Neural cell (in vitro differentiated cells): ENCODE measurements around the gene E2F1. TPM values are rescaled to one million over a fixed set of nuclear protein-coding genes. Genes with fewer than 3 reads are reported as not detected.

Experiments
- H2AFZ ChIP-seq: fragments of 200-600, 300-800 bp; sonication (generic), shearing (Covaris generic); 2 replicates; pipeline ENCODE4 v1.6.0; 2014; ENCODE audit warnings: low read depth, mild to moderate bottlenecking, antibody characterized with exemption, low read length, moderate library complexity
- H3F3A ChIP-seq: fragments of 200-600 bp; shearing (Covaris generic); 2 replicates; pipeline ENCODE4 v1.6.1; 2016; ENCODE audit warnings: mild to moderate bottlenecking, moderate library complexity, mixed read lengths, antibody characterized with exemption, low read length; ENCODE audit not compliant: insufficient read depth, poor library complexity, severe bottlenecking
- H3K27ac ChIP-seq: fragments of 200-600, 300-800 bp; sonication (generic), shearing (Covaris generic); 2 replicates; pipeline ENCODE4 v1.5.1; 2014; ENCODE audit warnings: mild to moderate bottlenecking, low read length, moderate library complexity
- H3K27me3 ChIP-seq: fragments of 300-800, 200-600 bp; sonication (generic), shearing (Covaris generic); 2 replicates; pipeline ENCODE4 v1.6.0; 2014; ENCODE audit warnings: mild to moderate bottlenecking, low read depth, low read length, moderate library complexity; ENCODE audit not compliant: insufficient read depth
- H3K36me3 ChIP-seq: fragments of 300-800, 200-600 bp; sonication (generic), shearing (Covaris generic); 2 replicates; pipeline ENCODE4 v1.5.1; 2014; ENCODE audit warnings: mild to moderate bottlenecking, antibody characterized with exemption, low read length, moderate library complexity; ENCODE audit not compliant: insufficient read depth
- H3K4me2 ChIP-seq: fragments of 300-800, 200-600 bp; sonication (generic), shearing (Covaris generic); 2 replicates; pipeline ENCODE4 v1.6.0; 2014; ENCODE audit warnings: mild to moderate bottlenecking, low read length
- H3K4me3 ChIP-seq: fragments of 300-800, 200-600 bp; sonication (generic), shearing (Covaris generic); 2 replicates; pipeline ENCODE4 v1.5.1; 2014; ENCODE audit warnings: mild to moderate bottlenecking, low read length, moderate library complexity
- H3K79me2 ChIP-seq: fragments of 200-600 bp; shearing (Covaris generic); replicated peaks from 2 replicates; pipeline ENCODE4 v1.6.0; 2014; ENCODE audit warnings: mild to moderate bottlenecking, low read length, moderate library complexity; ENCODE audit not compliant: insufficient read depth
- H3K9ac ChIP-seq: fragments of 300-800, 200-600 bp; sonication (generic), shearing (Covaris generic); 2 replicates; pipeline ENCODE4 v1.6.1; 2016; ENCODE audit warnings: mild to moderate bottlenecking, low read length, mixed read lengths
- H3K9me2 ChIP-seq: fragments of 200-600 bp; shearing (Covaris generic); 2 replicates; pipeline ENCODE4 v1.6.1; 2016; ENCODE audit warnings: mild to moderate bottlenecking, low read length, mixed read lengths; ENCODE audit not compliant: insufficient read depth
- H3K9me3 ChIP-seq: fragments of 200-600, 300-800 bp; sonication (generic), shearing (Covaris generic); 2 replicates; pipeline ENCODE4 v1.6.1; 2016; ENCODE audit warnings: mild to moderate bottlenecking, mixed run types, low read length, moderate library complexity, mixed read lengths
- H4K20me1 ChIP-seq: fragments of 200-600 bp; shearing (Covaris generic); 2 replicates; pipeline ENCODE4 v1.6.1; 2016; ENCODE audit warnings: mild to moderate bottlenecking, mixed run types; ENCODE audit not compliant: insufficient read depth
- EP300 ChIP-seq: fragments of 450-650 bp; conservative IDR thresholded peaks from 2 replicates; pipeline ENCODE4 v1.6.1; 2014; ENCODE audit warnings: antibody characterized with exemption, mild to moderate bottlenecking, moderate library complexity; ENCODE audit not compliant: poor library complexity, severe bottlenecking
- EZH2 ChIP-seq: fragments of 200-600, 300-800 bp; shearing (Covaris generic), sonication (generic); IDR thresholded peaks from 2 replicates; pipeline ENCODE4 v1.6.1; 2014; ENCODE audit warnings: antibody characterized with exemption, low read length, borderline replicate concordance, mild to moderate bottlenecking; ENCODE audit not compliant: insufficient read depth, poor library complexity, severe bottlenecking
- MXI1 ChIP-seq: fragments of 450-650 bp; conservative IDR thresholded peaks from 2 replicates; pipeline ENCODE4 v1.6.1; 2014; ENCODE audit warnings: antibody characterized with exemption, mild to moderate bottlenecking; ENCODE audit not compliant: poor library complexity, severe bottlenecking
- POLR2AphosphoS5 ChIP-seq: IDR thresholded peaks from 2 replicates; pipeline ENCODE4 v1.6.1; 2012
- RAD21 ChIP-seq: fragments of 450-650 bp; conservative IDR thresholded peaks from 2 replicates; pipeline ENCODE4 v1.6.1; 2014; ENCODE audit warnings: antibody characterized with exemption, mild to moderate bottlenecking, moderate library complexity
- SMC3 ChIP-seq: fragments of 450-650 bp; conservative IDR thresholded peaks from 2 replicates; pipeline ENCODE4 v1.6.1; 2014; ENCODE audit warnings: antibody characterized with exemption, mild to moderate bottlenecking, moderate library complexity; ENCODE audit not compliant: poor library complexity
- TAF1 ChIP-seq: IDR thresholded peaks from 2 replicates; pipeline ENCODE4 v1.6.1; 2012; ENCODE audit warnings: low read depth
- polyA plus RNA-seq: library from polyadenylated mRNA; depleted of rRNA; stranded (reverse); fragments of >200 nt; gene quantifications from 2 replicates; pipeline ENCODE4 v1.2.3, GENCODE V29; 2014
- TF ChIP-seq, protein P1 (sequence below): fragments of 450-650 bp; IDR thresholded peaks from 2 replicates; pipeline ENCODE4 v1.5.1; 2014; ENCODE audit warnings: antibody characterized with exemption, mild to moderate bottlenecking, moderate library complexity; ENCODE audit not compliant: poor library complexity, severe bottlenecking
- TF ChIP-seq, protein P2 (sequence below): IDR thresholded peaks from 2 replicates; pipeline ENCODE4 v1.6.1; 2012; ENCODE audit warnings: borderline replicate concordance

E2F1 gene
- polyA plus RNA-seq, 1 donor from 2014 or later, result 2.3 TPM

DNA sequence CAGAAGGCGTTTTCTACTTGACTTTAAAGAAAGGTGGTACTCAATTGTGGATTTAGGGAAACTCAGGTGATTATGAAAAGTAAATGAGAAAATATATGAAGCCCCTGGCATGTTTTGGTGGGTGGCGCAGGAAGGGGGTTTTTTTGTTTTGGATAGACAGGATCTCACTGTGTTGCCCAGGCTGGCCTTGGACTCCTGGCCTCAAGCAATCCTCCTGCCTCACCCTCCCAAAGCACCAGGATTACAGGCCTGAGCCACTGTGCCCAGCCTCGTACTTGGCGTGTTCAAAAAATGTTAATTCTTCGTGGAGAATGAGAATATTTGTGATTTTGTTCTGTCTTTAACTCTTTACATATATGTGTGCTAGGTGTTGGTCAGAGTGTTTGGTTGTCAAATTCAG lies 56.2 kb downstream of the E2F1 start:
- no peak overlapping the region for H2AFZ ChIP-seq
- H3K36me3 ChIP-seq, result no peaks in the 10 kb centered on the region
- TF ChIP-seq RAD21 (no peak), MXI1 (no peak), EZH2 (no peak), EP300 (no peak)
- H3K9ac ChIP-seq, result no peak overlapping the region
- H3K79me2 ChIP-seq, result no peaks in the 10 kb centered on the region
- no peak overlapping the region for H3K27ac ChIP-seq
- no peak overlapping the region for H3K4me2 ChIP-seq
- no peaks in the 10 kb centered on the region for H3K27me3 ChIP-seq
- no peaks in the 10 kb centered on the region for H3K9me2 ChIP-seq
- H3K9me3 ChIP-seq, result no peaks in the 10 kb centered on the region
- no peaks in the 10 kb centered on the region for H3F3A ChIP-seq
- H4K20me1 ChIP-seq, result no peaks in the 10 kb centered on the region
- H3K4me3 ChIP-seq, result no peak overlapping the region

DNA sequence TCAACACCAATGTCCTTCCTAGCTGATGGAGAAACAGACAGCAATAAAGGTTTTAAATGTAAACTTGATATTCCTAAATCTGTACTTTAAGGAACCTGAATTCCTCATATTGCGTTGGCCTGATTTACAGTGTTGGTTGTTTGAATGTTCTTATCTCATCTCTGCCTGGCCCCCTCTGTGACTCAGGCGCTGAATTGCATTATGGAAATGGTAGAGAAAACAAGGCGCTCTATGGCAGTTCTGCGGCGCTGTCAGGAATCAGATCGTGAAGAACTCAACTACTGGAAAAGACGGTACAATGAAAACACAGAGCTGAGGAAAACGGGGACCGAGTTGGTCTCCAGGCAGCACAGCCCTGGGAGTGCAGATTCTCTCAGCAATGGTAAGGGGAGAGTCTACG lies 56.7 kb downstream of the E2F1 start:
- no peak overlapping the region for H3K27ac ChIP-seq
- no peaks in the 10 kb centered on the region for H3K79me2 ChIP-seq
- no peaks in the 10 kb centered on the region for H3F3A ChIP-seq
- H3K9me3 ChIP-seq, result no peaks in the 10 kb centered on the region
- no peaks in the 10 kb centered on the region for H3K36me3 ChIP-seq
- no peaks in the 10 kb centered on the region for H3K9me2 ChIP-seq
- no peak overlapping the region for H2AFZ ChIP-seq
- no peak for TF ChIP-seq TAF1
- TF ChIP-seq RAD21, result no peak
- no peak for TF ChIP-seq POLR2AphosphoS5
- no peak for TF ChIP-seq EP300
- TF ChIP-seq, protein P1, sequence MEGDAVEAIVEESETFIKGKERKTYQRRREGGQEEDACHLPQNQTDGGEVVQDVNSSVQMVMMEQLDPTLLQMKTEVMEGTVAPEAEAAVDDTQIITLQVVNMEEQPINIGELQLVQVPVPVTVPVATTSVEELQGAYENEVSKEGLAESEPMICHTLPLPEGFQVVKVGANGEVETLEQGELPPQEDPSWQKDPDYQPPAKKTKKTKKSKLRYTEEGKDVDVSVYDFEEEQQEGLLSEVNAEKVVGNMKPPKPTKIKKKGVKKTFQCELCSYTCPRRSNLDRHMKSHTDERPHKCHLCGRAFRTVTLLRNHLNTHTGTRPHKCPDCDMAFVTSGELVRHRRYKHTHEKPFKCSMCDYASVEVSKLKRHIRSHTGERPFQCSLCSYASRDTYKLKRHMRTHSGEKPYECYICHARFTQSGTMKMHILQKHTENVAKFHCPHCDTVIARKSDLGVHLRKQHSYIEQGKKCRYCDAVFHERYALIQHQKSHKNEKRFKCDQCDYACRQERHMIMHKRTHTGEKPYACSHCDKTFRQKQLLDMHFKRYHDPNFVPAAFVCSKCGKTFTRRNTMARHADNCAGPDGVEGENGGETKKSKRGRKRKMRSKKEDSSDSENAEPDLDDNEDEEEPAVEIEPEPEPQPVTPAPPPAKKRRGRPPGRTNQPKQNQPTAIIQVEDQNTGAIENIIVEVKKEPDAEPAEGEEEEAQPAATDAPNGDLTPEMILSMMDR, result no peak
- no peak for TF ChIP-seq SMC3
- TF ChIP-seq, protein P2, sequence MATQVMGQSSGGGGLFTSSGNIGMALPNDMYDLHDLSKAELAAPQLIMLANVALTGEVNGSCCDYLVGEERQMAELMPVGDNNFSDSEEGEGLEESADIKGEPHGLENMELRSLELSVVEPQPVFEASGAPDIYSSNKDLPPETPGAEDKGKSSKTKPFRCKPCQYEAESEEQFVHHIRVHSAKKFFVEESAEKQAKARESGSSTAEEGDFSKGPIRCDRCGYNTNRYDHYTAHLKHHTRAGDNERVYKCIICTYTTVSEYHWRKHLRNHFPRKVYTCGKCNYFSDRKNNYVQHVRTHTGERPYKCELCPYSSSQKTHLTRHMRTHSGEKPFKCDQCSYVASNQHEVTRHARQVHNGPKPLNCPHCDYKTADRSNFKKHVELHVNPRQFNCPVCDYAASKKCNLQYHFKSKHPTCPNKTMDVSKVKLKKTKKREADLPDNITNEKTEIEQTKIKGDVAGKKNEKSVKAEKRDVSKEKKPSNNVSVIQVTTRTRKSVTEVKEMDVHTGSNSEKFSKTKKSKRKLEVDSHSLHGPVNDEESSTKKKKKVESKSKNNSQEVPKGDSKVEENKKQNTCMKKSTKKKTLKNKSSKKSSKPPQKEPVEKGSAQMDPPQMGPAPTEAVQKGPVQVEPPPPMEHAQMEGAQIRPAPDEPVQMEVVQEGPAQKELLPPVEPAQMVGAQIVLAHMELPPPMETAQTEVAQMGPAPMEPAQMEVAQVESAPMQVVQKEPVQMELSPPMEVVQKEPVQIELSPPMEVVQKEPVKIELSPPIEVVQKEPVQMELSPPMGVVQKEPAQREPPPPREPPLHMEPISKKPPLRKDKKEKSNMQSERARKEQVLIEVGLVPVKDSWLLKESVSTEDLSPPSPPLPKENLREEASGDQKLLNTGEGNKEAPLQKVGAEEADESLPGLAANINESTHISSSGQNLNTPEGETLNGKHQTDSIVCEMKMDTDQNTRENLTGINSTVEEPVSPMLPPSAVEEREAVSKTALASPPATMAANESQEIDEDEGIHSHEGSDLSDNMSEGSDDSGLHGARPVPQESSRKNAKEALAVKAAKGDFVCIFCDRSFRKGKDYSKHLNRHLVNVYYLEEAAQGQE, result no peak
- no peak for TF ChIP-seq EZH2
- TF ChIP-seq MXI1, result no peak
- no peaks in the 10 kb centered on the region for H3K27me3 ChIP-seq
- no peak overlapping the region for H3K9ac ChIP-seq
- H3K4me2 ChIP-seq, result no peak overlapping the region
- H3K4me3 ChIP-seq, result no peak overlapping the region
- H4K20me1 ChIP-seq, result no peaks in the 10 kb centered on the region

DNA sequence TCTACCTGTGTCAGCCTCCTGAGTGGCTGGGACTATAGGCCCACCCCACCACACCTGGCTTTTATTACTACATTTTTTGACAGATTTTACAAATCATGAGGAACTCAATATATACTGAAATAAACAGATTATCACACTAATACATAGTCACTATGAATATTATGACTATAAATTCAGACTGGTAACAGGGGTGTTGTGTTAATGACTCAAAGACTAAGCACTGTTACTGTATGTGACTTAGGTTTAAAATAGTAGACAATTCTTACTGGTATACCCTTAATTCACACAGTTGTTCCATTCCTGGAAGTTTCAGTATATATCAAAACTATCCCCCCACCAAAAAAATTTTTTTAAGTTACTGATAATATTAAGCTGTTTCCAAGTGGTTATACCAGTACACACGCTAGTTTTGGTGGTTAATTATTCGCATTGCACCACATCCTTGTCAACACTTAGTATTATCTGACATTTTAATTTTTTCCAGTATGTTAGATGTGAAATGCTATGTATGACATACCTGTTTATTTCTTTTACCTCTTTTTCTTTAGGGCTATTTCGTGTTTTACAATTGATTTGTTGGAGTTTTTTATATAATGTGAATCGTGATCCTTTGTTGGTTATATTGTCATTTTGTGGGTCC lies 58.5 kb downstream of the E2F1 start:
- Histone ChIP-seq H3K79me2 (no peaks in the 10 kb centered on the region), H3K27me3 (no peaks in the 10 kb centered on the region), H3K9me2 (no peaks in the 10 kb centered on the region), H3K4me3 (no peak overlapping the region), H3K36me3 (no peaks in the 10 kb centered on the region), H3K9ac (no peak overlapping the region), H3K9me3 (no peaks in the 10 kb centered on the region), H4K20me1 (no peaks in the 10 kb centered on the region), H3K27ac (no peak overlapping the region), H2AFZ (no peak overlapping the region), H3K4me2 (no peak overlapping the region), H3F3A (no peaks in the 10 kb centered on the region)
- TF ChIP-seq, protein P1, result no peak
- no peak for TF ChIP-seq SMC3
- no peak for TF ChIP-seq RAD21
- TF ChIP-seq EZH2, result no peak
- TF ChIP-seq POLR2AphosphoS5, result no peak
- TF ChIP-seq, protein P2, result no peak
- no peak for TF ChIP-seq MXI1
- no peak for TF ChIP-seq EP300
